Activated CD8-positive, alpha-beta memory T cell treated with anti-CD3 and anti-CD28 coated beads, Interleukin-2, amount 50 U/mL, for 24 hours (primary cell): ENCODE data around the gene SAV1.
"Not testable (repeated sequence)": the region's sequence is repeated elsewhere in the genome, so short reads cannot be mapped to it uniquely, and the experiment has no call there.

Experiments used
- DNase-seq: peaks from one replicate; pipeline ENCODE4 v3.0.0-alpha.2; 2020; ENCODE audit errors: extremely low read depth

The SAV1 gene

GRCh38 chr14:50665300-50665699, 2.8 kb downstream of the SAV1 start:
- DNase-seq, result not testable (repeated sequence)

- not testable (repeated sequence) for DNase-seq
Observed at GRCh38 chr14:50664579-50664978, 3.5 kb downstream of the SAV1 start.

GRCh38 chr14:50659327-50659974, 8.7 kb downstream of the SAV1 start:
- no peak for DNase-seq

- no peak for DNase-seq
Observed at GRCh38 chr14:50658203-50658602, 9.9 kb downstream of the SAV1 start.

GRCh38 chr14:50657753-50658152, 10.4 kb downstream of the SAV1 start:
- DNase-seq, result no peak

DNA sequence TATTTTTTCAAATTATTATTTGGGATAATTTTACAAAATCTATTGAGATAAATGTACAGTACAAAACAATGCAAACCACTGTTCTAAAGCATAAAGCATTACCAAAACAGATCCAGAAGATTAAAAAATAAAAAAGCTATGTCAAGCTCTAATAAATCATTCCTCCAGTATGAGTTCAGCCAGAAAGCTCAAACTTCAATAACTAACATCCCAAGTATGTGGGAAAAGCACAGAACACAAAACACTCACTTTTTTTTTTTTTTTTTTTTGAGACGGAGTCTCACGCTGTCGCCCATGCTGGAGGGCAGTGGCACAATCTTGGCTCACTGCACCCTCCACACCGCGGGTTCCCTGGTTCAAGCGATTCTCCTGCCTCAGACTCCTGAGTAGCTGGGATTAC, 11.3 kb downstream of the SAV1 start:
- no peak for DNase-seq

DNA sequence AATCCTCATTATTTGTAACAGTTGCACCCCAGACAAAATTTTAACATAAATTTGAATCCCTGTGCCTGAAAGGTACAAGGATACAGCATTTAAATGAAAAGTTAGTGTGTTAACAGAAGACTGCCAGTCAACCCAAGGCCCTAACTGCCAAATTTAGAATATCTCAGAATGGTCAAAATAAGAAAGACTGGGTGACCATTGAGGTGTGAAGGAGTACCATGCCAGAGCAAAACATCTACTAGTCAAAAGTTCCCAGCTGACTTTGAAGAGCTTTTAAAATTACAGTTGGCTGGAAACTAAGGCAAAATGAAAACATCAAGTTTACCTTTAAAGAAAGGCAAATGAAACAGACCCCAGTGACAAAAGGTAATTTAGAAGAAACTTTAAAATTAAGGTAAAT, 18.4 kb downstream of the SAV1 start:
- no peak for DNase-seq

- no peak for DNase-seq
Observed at GRCh38 chr14:50647753-50648152, 20.4 kb downstream of the SAV1 start.

- no peak for DNase-seq
Observed at GRCh38 chr14:50647282-50647681, 20.8 kb downstream of the SAV1 start.

GRCh38 chr14:50635141-50635540, 33.0 kb downstream of the SAV1 start:
- DNase-seq, result no peak

DNA sequence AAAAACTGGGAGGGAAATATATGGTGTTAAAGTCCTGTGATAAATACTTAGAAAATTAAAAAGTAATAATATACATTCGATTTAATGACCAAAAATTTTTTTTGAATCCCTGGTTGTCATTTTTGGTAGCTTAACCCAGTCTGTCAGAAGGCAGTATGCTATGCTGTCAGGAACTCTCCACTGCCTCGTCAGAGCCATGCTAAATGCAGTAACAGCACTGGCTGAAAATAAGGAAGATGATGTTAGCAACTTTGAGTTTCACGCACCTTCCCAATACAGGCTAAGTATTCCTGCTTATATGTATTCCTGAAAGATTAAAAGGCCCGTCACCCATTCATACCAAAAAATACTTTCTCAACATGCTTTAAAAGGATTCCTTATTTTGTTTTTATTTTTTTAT, 34.2 kb downstream of the SAV1 start:
- no peak for DNase-seq

- DNase-seq, result no peak
Observed at GRCh38 chr14:50631408-50631821, 36.7 kb downstream of the SAV1 start.

DNA sequence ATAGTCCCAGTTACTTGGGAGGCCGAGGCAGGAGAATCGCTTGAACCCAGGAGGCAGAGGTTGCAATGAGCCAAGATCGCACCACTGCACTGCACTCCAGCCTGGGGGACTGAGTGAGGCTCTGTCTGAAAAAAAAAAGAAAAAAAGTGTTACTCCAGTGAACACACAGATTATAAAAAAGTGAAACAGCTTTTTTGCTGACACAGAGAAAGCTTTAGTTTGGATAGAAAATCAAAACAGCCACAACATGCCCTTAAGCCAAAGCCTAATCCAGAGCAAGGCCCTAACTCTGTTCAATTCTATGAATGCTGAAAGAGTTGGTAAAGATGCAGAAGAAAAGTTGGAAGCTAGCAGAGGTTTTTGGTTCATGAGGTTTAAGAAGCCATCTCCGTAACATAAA, 43.2 kb downstream of the SAV1 start:
- not testable (repeated sequence) for DNase-seq

GRCh38 chr14:50624447-50624846, 43.7 kb downstream of the SAV1 start:
- DNase-seq, result no peak

GRCh38 chr14:50622978-50623377, 45.1 kb downstream of the SAV1 start:
- no peak for DNase-seq

DNA sequence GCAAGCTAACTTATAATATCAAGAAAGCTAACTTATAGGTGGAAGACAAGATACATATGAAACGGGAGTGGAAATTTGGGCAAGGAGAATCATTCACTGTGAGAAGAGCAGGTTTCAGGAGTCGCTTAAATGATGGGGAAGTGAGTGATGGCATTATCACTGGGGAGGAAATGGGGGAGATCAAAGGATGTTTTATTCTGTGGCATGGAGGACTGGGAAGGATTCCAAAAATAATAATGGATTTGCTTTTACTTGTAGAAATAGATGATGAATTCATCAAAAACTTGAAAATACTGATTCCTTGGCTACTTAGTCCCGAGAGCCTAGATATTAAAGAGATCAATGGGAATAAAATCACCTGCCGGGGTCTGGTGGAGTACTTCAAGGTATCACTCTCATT, 47.8 kb downstream of the SAV1 start:
- no peak for DNase-seq

DNA sequence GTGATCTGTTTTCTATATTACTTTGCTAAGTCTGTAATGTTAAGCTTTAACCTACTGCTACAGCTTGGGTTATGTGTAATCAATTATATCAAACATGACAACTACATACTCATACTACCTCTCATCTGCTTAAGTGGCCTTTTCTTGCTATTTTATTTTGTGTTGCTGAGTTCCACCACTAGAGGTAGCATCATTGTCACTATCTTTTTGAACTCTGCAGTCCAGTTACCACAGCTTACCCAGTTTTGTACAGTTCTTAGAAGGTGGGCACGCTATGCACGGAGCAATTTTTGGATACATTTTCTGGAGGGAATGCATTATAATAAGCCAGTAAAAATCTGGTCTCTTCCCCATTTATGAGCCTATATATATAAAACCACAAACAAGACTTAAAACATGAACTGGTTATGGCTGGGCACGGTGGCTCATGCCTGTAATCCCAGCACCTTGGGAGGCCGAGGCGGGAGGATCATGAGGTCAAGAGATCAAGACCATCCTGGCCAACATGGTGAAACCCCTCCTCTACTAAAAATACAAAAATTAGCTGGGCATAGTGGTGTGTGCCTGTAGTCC, 48.5 kb downstream of the SAV1 start:
- no peak for DNase-seq

DNA sequence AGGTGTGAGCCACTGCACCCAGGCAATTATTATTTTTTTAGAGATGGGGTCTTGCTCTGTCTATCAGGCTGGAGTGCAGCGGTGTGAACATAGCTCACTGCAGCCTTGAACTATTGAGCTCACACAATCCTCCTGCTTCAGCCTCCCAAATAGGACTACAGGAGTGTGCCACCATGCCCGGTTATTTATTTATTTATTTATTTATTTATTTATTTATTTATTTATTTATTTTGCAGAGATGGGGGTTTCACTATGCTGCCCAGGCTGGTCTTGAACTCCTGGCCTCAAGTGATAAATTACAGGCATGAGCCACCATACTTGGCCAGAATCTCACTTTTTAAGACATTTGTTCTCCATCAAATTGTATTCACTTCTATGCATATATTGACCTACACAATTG, 51.8 kb downstream of the SAV1 start:
- DNase-seq, result no peak

DNA sequence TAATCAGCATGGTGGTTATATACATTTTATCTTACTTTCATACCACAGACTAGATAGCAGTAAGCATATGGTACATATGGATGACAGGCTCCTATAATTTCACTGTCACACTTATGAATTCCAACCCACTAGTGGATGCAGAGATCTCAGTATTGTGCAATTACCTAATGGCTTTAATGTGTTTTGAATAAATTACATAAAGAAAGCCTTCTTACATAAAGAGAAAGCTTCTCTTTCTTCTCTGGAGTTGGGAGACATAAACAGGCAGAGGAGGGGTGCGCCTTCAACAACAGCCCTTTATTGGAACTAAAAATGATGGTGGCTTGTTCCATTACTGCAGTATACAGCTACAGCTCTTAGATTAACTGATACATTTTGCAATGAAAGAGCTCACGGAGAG, 52.6 kb downstream of the SAV1 start:
- DNase-seq, result no peak

DNA sequence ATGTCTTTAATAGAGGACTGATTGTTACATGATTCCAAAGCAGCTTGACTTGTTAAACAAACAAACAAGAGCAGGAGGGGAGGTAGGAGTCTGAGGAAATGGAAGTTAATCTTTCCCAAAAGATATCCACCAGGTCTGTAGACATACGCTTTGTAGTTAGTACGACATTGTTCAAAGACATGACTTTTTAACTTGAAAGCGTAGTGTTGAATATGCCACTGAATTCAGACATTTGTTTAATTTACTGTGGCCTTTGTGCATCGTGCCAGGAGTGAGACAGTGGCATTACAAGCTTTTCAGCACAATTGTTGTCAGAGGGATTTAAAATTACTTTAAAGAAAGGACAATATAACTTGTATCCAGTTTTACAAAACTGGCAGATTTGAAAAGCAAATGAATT, 53.0 kb downstream of the SAV1 start:
- DNase-seq, result no peak

GRCh38 chr14:50612806-50613205, 55.3 kb downstream of the SAV1 start:
- no peak for DNase-seq

DNA sequence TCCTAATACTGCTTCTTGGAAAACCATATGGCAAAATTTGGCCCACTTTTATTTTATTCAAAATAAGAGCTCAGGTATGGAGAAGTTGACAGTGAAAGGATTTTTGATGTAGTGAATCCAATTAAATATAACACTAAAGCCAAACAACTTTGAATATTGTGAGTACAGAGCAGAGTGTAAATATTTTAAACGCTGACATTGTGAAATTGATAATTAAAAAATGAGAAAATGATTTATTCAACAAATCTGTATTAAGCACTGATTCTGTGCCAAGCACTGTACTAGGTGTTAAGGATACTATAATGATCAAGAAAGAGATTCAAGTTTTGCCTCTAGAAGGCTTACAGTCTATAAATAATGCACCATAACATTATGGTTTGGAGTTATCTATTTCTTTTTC, 57.6 kb downstream of the SAV1 start:
- no peak for DNase-seq

GRCh38 chr14:50608302-50608851, 59.7 kb downstream of the SAV1 start:
- no peak for DNase-seq

- DNase-seq, result no peak
Observed at GRCh38 chr14:50607761-50608160, 60.3 kb downstream of the SAV1 start.
